C4-2B (cell line): ENCODE data around the gene CD84.

ENCODE experiments used
- H3K27ac ChIP-seq: fragments of 450-650 bp; 2 replicates; pipeline ENCODE4 v1.5.1; 2017
- CTCF ChIP-seq: fragments of 450-650 bp; conservative IDR thresholded peaks from 2 replicates; pipeline ENCODE4 v1.5.1; 2017; ENCODE audit warnings: mild to moderate bottlenecking
- ZFX ChIP-seq: fragments of 450-650 bp; IDR thresholded peaks from 2 replicates; pipeline ENCODE4 v1.6.1; 2017

Gene CD84

DNA sequence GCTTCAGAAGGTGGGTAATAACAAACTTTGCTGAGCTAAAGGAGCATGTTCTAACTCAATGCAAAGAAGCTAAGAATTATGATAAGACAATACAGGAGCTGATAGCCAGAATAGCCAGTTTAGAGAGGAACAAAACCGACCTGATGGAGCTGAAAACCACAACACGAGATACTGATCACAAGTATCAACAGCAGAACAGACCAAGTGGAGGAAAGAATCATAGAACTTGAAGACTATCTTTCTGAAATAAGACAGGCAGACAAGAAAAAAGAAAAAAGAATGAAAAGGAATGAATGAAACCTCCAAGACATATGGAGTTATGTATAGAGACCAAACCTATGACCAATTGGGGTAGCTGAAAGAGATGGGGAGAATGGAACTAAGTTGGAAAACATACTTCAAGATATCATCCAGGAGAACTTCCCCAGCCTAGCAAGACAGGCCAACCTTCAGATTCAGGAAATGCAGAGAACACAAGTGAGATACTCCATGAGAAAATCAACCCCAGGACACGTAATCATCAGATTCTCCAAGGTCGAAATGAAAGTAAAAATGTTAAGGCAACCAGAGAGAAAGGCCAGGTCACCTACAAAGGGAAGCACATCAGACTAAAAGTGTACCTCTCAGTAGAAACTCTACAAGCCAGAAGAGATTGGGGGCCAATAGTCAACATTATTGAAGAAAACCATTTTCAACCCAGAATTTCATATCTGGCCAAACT is 20.5 kb downstream of the CD84 start:
- TF ChIP-seq CTCF = no peak
- TF ChIP-seq ZFX = no peak
- H3K27ac ChIP-seq = no peak overlapping the region

DNA sequence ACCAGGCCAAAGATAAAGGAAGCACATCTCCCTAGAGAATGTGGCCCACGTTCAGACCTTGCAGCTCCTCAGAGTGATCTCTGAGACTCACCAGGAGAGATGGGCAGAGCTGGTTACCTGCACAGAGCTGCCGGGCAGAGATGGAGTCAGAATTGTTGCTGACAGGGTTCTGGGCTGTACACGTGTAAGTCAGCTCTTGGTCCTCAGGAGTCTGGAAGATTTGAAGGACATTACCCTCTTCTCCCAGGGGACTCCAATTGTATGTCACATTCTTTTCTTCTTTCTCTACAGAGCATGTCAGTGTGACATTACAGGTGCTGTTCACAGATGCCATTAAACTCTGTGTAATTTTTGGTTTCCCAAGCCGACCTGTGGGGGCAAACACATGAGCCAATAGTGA is 25.5 kb downstream of the CD84 start:
- TF ChIP-seq ZFX (no peak), CTCF (no peak)

DNA sequence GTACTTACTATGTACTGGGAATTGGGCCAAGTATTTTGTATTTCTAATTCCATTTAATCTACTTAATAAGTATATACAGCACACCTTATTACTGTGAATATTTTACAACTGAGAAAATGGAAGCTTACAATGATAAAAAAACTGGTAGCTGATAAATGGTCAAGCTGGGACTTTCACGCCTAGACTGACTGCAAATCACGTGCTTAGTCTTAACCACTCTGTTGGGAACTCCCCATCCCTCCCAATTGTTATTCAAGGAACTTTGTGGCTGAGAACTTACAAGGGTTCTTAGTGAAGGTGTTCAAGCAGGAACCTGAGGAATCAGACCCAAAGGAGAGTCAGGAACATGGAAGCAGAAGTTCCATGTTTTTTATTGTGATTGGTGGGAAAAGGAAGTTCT is 26.9 kb downstream of the CD84 start:
- no peak for TF ChIP-seq CTCF
- no peak for TF ChIP-seq ZFX
- H3K27ac ChIP-seq = no peak overlapping the region

More for the DNA sequence above, 25.5 kb downstream of the CD84 start:
- H3K27ac ChIP-seq = no peak overlapping the region

GRCh38 chr1:160550572-160551034 is 28.7 kb downstream of the CD84 start:
- H3K27ac ChIP-seq = no peak overlapping the region

GRCh38 chr1:160549665-160550006 is 29.7 kb downstream of the CD84 start:
- no peak overlapping the region for H3K27ac ChIP-seq
- TF ChIP-seq CTCF = no peak
- TF ChIP-seq ZFX = no peak

More at GRCh38 chr1:160550572-160551034, 28.7 kb downstream of the CD84 start:
- no peak for TF ChIP-seq ZFX
- TF ChIP-seq CTCF = peak; percentile 9; the same call in 1 of the 2 replicates

DNA sequence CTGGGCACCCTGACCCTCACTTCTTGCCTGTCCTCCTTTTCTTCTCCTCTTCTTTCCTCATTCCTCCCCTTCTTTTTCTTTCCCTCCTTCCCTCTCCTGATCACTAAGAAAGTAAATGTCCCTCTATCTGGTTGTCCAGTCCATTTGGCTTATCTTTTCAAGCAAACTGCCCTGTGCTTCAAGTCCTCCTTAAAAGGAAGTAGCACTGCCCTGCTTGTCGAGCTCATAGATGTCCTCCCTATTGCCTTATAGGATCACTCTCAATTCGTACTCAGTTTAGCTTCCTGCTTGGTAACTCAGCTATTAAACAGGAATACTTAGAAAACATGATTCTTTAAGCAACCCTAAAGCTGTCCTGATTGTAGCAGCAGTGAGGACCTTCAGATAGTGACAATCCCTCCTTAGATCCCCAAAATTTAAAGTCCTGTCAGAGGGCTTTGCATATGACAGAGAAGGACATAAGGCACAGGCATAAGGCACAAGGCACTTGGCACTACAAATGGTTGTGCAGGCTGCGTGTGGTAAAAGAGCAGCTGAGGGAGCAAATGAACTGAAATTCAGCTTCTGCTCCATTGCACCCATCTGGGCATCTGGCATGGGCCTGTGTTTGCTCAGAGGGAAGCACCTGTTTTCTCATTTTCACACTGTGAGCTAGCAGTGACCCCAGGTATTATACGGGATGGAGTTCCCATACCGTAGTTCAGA is 30.2 kb downstream of the CD84 start:
- no peak overlapping the region for H3K27ac ChIP-seq
- TF ChIP-seq ZFX (no peak), CTCF (no peak)

DNA sequence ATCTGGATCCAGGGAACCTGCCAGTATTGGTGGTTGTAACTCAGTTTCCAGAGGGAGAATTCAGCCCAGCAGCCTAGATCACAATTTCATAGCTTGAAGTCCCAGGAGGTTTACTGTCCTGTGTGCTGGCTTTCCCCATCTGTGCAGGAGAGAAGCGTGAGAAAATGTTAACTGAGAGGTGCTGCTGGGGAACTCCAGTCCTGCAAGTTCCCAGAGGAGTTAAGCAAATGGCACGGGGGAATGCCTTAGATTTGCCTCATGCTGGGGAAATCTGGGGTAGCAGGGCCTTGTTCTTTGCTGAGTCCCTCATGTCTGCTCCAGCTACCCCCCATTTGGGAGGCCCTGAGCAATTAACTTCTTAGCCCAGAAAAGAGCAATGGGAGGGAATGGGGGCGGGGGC is 31.1 kb downstream of the CD84 start:
- no peak overlapping the region for H3K27ac ChIP-seq

More for the DNA sequence above, 31.1 kb downstream of the CD84 start:
- no peak for TF ChIP-seq ZFX
- TF ChIP-seq CTCF = no peak
